Parathyroid adenoma (tissue), 2 donors: Measurements from ENCODE around the gene RAET1G.
A peak's percentile ranks its signal among the peaks of the same experiment; 100 is the strongest.
"Not testable (repeated sequence)": the region's sequence is repeated elsewhere in the genome, so short reads cannot be mapped to it uniquely, and the experiment has no call there.

Source experiments
- H2AFZ ChIP-seq: fragments of 300-600 bp; sonication (generic); one replicate; pipeline ENCODE4 v1.7.0; 2017; ENCODE audit warnings: antibody characterized with exemption, mild to moderate bottlenecking
- H3K27ac ChIP-seq: fragments of 300-600 bp; sonication (generic); one replicate; pipeline ENCODE4 v1.7.0; 2017
- H3K27me3 ChIP-seq: fragments of 300-600 bp; sonication (generic); one replicate; pipeline ENCODE4 v1.7.0; 2017; ENCODE audit warnings: low read length; ENCODE audit not compliant: control insufficient read depth, insufficient read depth
- H3K36me3 ChIP-seq: fragments of 300-600 bp; sonication (generic); one replicate; pipeline ENCODE4 v1.7.0; 2017; ENCODE audit warnings: low read length; ENCODE audit not compliant: control insufficient read depth, insufficient read depth
- H3K4me1 ChIP-seq: fragments of 300-600 bp; sonication (generic); one replicate; pipeline ENCODE4 v1.7.0; 2017; ENCODE audit warnings: control low read depth
- H3K4me2 ChIP-seq: fragments of 300-600 bp; sonication (generic); one replicate; pipeline ENCODE4 v1.7.0; 2017; ENCODE audit warnings: low read length
- H3K4me3 ChIP-seq: fragments of 300-600 bp; sonication (generic); one replicate; pipeline ENCODE4 v1.7.0; 2017; ENCODE audit warnings: low read depth, low read length
- H3K79me2 ChIP-seq: fragments of 300-600 bp; sonication (generic); one replicate; pipeline ENCODE4 v1.7.0; 2017; ENCODE audit warnings: control low read depth
- H3K9ac ChIP-seq: fragments of 300-600 bp; sonication (generic); one replicate; pipeline ENCODE4 v1.7.0; 2017; ENCODE audit warnings: mild to moderate bottlenecking
- H3K9me3 ChIP-seq: fragments of 300-600 bp; sonication (generic); one replicate; pipeline ENCODE4 v1.7.0; 2017; ENCODE audit warnings: low read length; ENCODE audit not compliant: control insufficient read depth
- TF ChIP-seq, protein P1 (sequence below): fragments of 300-600 bp; sonication (generic); IDR thresholded peaks from one replicate; pipeline ENCODE4 v1.7.0; 2017; ENCODE audit warnings: antibody characterized with exemption, mild to moderate bottlenecking
- donor health status: primary hyperparathyroidism.

The RAET1G gene

DNA sequence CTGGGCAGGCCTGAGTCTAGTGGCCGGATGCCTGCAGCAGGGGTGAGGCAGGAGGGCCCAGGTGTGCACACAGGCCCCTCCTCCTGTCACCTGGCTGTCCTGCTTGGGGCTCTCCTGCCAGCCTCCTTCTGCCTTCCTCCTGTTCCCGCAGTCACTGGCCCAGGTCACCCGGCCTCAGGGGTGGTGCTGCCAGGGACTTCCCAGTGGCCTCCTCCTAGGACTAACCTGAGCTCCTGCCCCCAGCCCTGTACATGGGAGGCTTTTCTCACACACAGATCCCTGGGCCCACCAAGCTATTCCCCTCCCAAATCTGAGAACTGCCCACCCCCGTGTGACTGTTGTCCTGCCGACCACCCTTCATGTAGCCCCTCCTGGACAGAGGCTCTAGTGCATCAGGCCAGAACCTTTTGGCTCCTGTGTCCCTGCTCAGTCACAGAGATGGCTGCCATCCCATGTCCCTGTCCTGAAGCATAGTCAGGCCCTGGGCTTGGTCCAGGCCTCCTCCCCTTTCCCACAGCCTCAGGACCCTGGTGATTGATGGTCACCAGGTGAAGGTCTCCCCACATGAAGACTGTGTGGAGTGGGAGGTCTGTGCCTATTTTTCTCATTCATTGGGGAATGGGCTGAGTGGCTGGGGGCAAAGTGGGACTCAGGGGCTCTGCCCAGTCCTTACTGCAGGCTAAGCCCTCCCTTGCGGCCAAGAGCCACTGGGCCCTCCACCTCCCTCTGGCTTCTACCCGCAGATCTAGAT is 39.7 kb upstream of the RAET1G start:
- no peaks in the 10 kb centered on the region for H3K36me3 ChIP-seq
- H3K4me2 ChIP-seq = peak overlapping the region; percentile 76
- H2AFZ ChIP-seq = no peak overlapping the region
- H3K27me3 ChIP-seq = no peaks in the 10 kb centered on the region
- no peak overlapping the region for H3K27ac ChIP-seq
- H3K79me2 ChIP-seq = no peaks in the 10 kb centered on the region
- no peak overlapping the region for H3K4me3 ChIP-seq
- no peak overlapping the region for H3K9ac ChIP-seq
- TF ChIP-seq, protein P1, sequence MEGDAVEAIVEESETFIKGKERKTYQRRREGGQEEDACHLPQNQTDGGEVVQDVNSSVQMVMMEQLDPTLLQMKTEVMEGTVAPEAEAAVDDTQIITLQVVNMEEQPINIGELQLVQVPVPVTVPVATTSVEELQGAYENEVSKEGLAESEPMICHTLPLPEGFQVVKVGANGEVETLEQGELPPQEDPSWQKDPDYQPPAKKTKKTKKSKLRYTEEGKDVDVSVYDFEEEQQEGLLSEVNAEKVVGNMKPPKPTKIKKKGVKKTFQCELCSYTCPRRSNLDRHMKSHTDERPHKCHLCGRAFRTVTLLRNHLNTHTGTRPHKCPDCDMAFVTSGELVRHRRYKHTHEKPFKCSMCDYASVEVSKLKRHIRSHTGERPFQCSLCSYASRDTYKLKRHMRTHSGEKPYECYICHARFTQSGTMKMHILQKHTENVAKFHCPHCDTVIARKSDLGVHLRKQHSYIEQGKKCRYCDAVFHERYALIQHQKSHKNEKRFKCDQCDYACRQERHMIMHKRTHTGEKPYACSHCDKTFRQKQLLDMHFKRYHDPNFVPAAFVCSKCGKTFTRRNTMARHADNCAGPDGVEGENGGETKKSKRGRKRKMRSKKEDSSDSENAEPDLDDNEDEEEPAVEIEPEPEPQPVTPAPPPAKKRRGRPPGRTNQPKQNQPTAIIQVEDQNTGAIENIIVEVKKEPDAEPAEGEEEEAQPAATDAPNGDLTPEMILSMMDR = no peak
- H3K4me1 ChIP-seq = no peaks in the 10 kb centered on the region
- no peaks in the 10 kb centered on the region for H3K9me3 ChIP-seq

DNA sequence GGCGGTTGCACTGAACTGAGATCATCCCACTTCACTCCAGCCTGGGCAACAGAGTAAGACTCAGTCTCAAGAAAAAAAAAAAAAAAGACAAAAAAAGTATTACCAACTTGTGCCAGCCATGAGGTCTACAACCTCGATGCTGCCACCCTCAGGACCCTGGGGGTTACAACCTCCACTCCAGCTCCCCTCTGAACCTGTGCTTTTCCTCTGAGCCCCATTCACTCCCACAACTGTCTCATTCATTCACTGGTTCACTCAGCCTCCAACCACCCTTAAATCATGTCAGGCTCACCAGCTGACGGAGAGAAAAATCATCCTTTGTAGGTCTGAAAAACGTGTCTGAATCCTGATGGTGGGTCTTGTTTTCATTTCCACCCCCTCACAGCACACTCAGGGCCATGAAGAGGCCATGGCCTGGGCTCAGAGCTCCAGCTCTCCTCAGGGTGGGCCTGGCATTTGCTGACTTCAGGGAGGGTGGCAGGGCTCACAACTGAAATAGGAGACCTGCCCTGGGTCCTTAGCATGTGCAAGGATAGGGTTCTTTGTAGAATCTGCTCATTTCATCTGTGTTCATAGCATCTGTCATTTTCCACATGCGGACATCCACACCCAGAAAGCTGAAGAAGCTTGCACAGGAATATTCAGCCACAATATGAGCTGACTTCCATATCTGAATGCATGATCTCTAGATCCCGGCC is 39.0 kb upstream of the RAET1G start:
- no peak overlapping the region for H3K9ac ChIP-seq
- TF ChIP-seq, protein P1 = no peak
- no peaks in the 10 kb centered on the region for H3K79me2 ChIP-seq
- H3K4me1 ChIP-seq = no peaks in the 10 kb centered on the region
- no peak overlapping the region for H2AFZ ChIP-seq
- no peak overlapping the region for H3K4me3 ChIP-seq
- no peaks in the 10 kb centered on the region for H3K27me3 ChIP-seq
- H3K4me2 ChIP-seq = no peak overlapping the region
- no peak overlapping the region for H3K27ac ChIP-seq
- H3K9me3 ChIP-seq = no peaks in the 10 kb centered on the region
- no peaks in the 10 kb centered on the region for H3K36me3 ChIP-seq

DNA sequence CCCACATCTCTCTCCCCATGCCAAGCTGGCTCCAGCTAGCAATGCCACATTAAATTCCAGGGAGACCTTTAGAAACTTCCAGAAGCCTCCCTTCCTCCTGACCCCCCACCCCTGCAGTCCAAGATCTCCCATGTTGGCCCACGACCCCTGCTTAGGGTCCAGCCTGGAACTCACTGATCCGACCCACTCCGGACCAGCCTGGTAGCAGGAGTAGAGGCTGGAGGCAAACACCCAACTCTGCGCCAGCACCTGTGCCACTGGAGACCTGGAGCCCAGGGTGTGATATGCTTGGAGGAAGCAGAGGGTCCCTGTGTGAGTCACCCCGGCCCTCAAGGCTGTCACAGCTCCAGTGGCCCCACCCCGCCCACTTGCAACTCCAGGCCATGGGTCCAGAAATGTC is 37.6 kb upstream of the RAET1G start:
- Histone ChIP-seq H3K4me1 (no peaks in the 10 kb centered on the region), H3K9ac (no peak overlapping the region), H3K4me3 (no peak overlapping the region), H2AFZ (no peak overlapping the region), H3K27me3 (no peaks in the 10 kb centered on the region), H3K36me3 (no peaks in the 10 kb centered on the region), H3K4me2 (no peak overlapping the region), H3K9me3 (no peaks in the 10 kb centered on the region), H3K27ac (no peak overlapping the region), H3K79me2 (no peaks in the 10 kb centered on the region)
- TF ChIP-seq, protein P1 = no peak

DNA sequence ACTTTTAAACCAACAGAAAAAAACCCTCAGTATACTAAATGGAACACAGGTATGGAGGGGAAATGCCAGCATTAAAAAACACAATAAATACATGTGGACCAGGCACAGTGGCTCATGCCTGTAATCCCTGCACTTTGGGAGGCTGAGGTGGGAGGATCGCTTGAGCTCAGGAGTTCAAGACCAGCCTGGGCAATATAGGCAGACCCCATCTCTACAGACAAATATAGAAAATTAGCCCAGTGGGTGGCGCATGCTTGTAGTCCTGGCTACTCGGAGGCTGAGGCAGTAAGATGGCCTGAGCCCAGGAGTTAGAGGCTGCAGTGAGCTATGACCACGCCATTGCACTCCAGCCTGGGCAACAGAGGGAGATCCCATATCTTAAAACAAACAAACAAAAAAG is 36.9 kb upstream of the RAET1G start:
- not testable (repeated sequence) for H3K9ac ChIP-seq, H3K9me3 ChIP-seq, H3K4me2 ChIP-seq, H3K27me3 ChIP-seq, H3K79me2 ChIP-seq, H3K4me1 ChIP-seq, H3K4me3 ChIP-seq, H2AFZ ChIP-seq, H3K36me3 ChIP-seq, H3K27ac ChIP-seq

DNA sequence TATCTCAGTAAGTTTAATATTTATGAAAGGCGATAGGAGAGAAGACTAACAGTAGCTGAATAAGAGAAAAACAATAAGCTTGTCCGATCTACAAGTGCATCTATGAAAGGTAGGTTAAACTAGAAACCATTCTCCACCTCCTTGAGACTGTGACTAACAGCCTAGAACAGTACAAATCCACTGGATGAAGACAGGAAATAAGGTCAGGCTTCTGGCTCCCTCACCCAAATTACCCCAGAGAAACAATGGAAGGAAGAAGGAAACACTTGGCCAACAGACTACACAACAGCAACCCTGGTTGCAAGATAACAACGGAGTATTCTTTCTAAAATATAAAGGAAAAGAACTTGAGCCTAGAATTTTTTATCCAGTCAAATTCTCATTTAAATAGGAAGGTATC is 35.2 kb upstream of the RAET1G start:
- not testable (repeated sequence) for H3K36me3 ChIP-seq, H3K4me2 ChIP-seq, H3K9ac ChIP-seq, H3K27me3 ChIP-seq, H2AFZ ChIP-seq, H3K9me3 ChIP-seq, H3K4me1 ChIP-seq, H3K27ac ChIP-seq, H3K79me2 ChIP-seq, H3K4me3 ChIP-seq

DNA sequence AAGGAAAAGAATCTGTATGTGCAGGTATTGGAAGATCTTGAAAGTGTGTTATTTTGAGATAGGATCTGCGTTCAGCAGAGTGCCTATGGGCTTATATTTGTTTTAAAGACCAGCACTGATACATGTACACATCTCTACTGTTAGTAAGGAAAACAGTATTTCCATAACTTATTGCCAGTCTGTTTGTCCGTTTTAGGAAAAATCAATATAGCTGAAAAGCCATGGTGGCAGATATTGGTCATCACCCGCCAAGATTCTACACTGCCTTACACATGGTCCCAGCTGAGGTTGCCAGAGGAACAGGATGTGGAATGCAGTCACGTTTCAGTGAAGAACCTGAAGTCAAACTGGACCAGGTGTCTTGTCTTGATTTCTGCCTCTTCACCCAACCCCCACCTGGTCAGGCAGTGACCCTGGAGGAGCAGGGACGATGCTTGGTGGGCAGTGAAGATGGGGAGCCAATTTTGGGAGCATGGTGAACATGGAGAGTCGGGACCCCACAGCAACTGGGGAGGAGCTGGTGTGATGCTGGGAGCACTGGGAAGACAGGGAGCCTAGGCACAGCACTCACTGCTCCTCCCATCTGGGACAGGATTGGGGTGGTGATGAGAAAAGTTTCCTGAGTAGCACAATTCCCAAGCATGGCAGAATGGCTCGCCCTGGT is 32.9 kb upstream of the RAET1G start:
- H3K27me3 ChIP-seq, H3K27ac ChIP-seq, H2AFZ ChIP-seq, H3K4me3 ChIP-seq, H3K9me3 ChIP-seq, H3K79me2 ChIP-seq, H3K4me2 ChIP-seq, H3K36me3 ChIP-seq, H3K9ac ChIP-seq, H3K4me1 ChIP-seq: not testable (repeated sequence)

DNA sequence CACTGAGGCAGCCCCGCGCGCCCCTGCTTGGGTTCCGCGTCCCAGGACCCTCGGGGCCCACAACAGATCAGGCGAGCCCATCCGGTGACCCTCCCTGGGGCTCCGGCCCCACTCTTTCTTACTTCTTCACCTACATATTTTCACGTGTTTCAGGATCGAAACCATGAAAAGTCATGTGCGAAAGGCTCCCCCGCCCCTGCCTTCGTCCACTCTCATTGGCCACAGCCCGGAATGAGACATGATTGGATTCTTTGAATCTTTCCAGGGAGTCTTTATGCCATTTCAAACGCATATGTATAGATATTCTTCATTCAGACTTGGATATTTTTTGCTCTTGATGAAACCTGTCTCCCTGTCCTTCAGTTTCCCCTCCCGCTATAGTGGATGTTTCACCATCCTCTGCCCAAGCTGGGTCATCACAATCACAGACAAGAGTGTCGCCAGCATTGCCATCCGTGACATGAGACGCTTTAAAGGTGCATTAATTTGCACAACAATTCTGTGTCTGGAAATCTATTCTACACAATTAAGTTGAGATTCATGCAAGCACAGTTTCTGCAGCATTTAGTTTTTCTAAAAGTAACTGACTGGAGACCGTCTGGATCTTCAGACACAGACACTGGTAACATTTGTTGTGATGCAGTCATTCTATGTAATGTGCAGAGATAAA is 32.2 kb upstream of the RAET1G start:
- not testable (repeated sequence) for H3K79me2 ChIP-seq, H3K9ac ChIP-seq, H3K4me2 ChIP-seq, H2AFZ ChIP-seq, H3K27ac ChIP-seq, H3K4me1 ChIP-seq, H3K36me3 ChIP-seq, H3K4me3 ChIP-seq, H3K9me3 ChIP-seq, H3K27me3 ChIP-seq
